ENCODE measurements around the gene FAM163B.

GRCh38 chr9:133635098-133635497 lies 25.9 kb upstream of the FAM163B start:
- TF ChIP-seq, protein P1, sequence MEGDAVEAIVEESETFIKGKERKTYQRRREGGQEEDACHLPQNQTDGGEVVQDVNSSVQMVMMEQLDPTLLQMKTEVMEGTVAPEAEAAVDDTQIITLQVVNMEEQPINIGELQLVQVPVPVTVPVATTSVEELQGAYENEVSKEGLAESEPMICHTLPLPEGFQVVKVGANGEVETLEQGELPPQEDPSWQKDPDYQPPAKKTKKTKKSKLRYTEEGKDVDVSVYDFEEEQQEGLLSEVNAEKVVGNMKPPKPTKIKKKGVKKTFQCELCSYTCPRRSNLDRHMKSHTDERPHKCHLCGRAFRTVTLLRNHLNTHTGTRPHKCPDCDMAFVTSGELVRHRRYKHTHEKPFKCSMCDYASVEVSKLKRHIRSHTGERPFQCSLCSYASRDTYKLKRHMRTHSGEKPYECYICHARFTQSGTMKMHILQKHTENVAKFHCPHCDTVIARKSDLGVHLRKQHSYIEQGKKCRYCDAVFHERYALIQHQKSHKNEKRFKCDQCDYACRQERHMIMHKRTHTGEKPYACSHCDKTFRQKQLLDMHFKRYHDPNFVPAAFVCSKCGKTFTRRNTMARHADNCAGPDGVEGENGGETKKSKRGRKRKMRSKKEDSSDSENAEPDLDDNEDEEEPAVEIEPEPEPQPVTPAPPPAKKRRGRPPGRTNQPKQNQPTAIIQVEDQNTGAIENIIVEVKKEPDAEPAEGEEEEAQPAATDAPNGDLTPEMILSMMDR (optimal IDR thresholded peaks at IDR 0.05 in 1 of 3, IDR thresholded peaks at IDR 0.05 in 1 of 3, conservative IDR thresholded peaks at IDR 0.05 in 1 of 3; ENCODE audit: extremely low read depth in 1 of 3, insufficient read depth in 2 of 3, low read length in 3 of 3): no peak
- TF ChIP-seq EZH2 (IDR thresholded peaks at IDR 0.05; ENCODE audit: low read length): no peak

Measured in keratinocyte (primary cell).